H1 (cell line): ENCODE measurements around the gene COL27A1.

Source experiments
- ASH2L ChIP-seq: fragments of 200-600, 300-600 bp; sonication (generic); IDR thresholded peaks from one replicate; pipeline ENCODE4 v1.7.1; 2017; ENCODE audit warnings: low read length
- CTCF ChIP-seq, 3 experiments: IDR thresholded peaks; 1 replicate in 2 of 3; 2 replicates in 1 of 3; pipeline versions ENCODE4 v1.5.1 to v1.6.1; 2011; ENCODE audit warnings: low read length in 3 of 3, mild to moderate bottlenecking in 3 of 3, inconsistent platforms in 2 of 3, low read depth in 1 of 3, moderate library complexity in 1 of 3; ENCODE audit not compliant: insufficient read depth in 1 of 3; ENCODE audit errors: control extremely low read depth in 1 of 3
- EZH2 ChIP-seq: fragments of 200-600 bp; sonication (generic); IDR thresholded peaks from 2 replicates; pipeline ENCODE4 v1.7.1; 2012; ENCODE audit warnings: low read depth, mild to moderate bottlenecking, moderate library complexity, low read length, inconsistent platforms; ENCODE audit not compliant: severe bottlenecking
- SIN3A ChIP-seq, 2 experiments: IDR thresholded peaks in 1 of 2; conservative IDR thresholded peaks in 1 of 2; 2 replicates each; pipeline ENCODE4 v1.6.1; 2011 to 2012; ENCODE audit warnings: low read length in 2 of 2, improper control_type of control experiment in 1 of 2, low read depth in 1 of 2, mild to moderate bottlenecking in 1 of 2

- no peak for TF ChIP-seq ASH2L
- no peak for TF ChIP-seq CTCF (IDR thresholded peaks at IDR 0.05; ENCODE audit: control extremely low read depth in 1 of 3, insufficient read depth in 1 of 3, low read depth in 1 of 3, low read length in 3 of 3)
- TF ChIP-seq SIN3A (conservative IDR thresholded peaks at IDR 0.05 in 1 of 2, IDR thresholded peaks at IDR 0.05 in 1 of 2; ENCODE audit: low read depth in 1 of 2, low read length in 2 of 2), result no peak
- no peak for TF ChIP-seq EZH2
Observed at GRCh38 chr9:114125476-114126013, 29.8 kb upstream of the COL27A1 start.
